NCI-H2107 (cell line): ENCODE data around the gene CA5A.
"Not testable (repeated sequence)": the region's sequence is repeated elsewhere in the genome, so short reads cannot be mapped to it uniquely, and the experiment has no call there.

ENCODE experiments used
- DNase-seq: peaks from one replicate; lab custom pipeline; 2025; lab: John Stamatoyannopoulos, UW

The CA5A gene

GRCh38 chr16:87894005-87894404, 42.3 kb downstream of the CA5A start:
- not testable (repeated sequence) for DNase-seq

- no peak for DNase-seq
Observed at GRCh38 chr16:87891764-87892163, 44.6 kb downstream of the CA5A start.

GRCh38 chr16:87889762-87890161, 46.6 kb downstream of the CA5A start:
- DNase-seq = not testable (repeated sequence)

GRCh38 chr16:87888346-87888745, 48.0 kb downstream of the CA5A start:
- DNase-seq = not testable (repeated sequence)

GRCh38 chr16:87887931-87888330, 48.4 kb downstream of the CA5A start:
- DNase-seq = not testable (repeated sequence)

GRCh38 chr16:87885371-87885967, 50.9 kb downstream of the CA5A start:
- DNase-seq = not testable (repeated sequence)

- DNase-seq = no peak
Observed at GRCh38 chr16:87882436-87883019, 53.8 kb downstream of the CA5A start.

- DNase-seq = no peak
Observed at GRCh38 chr16:87881324-87882200, 54.8 kb downstream of the CA5A start.

GRCh38 chr16:87880117-87880696, 56.1 kb downstream of the CA5A start:
- no peak for DNase-seq

GRCh38 chr16:87879411-87880013, 56.8 kb downstream of the CA5A start:
- not testable (repeated sequence) for DNase-seq

- no peak for DNase-seq
Observed at GRCh38 chr16:87878704-87879103, 57.6 kb downstream of the CA5A start.

GRCh38 chr16:87877942-87878507, 58.3 kb downstream of the CA5A start:
- no peak for DNase-seq

GRCh38 chr16:87874639-87875427, 61.5 kb downstream of the CA5A start:
- DNase-seq = no peak

- DNase-seq = not testable (repeated sequence)
Observed at GRCh38 chr16:87870418-87871291, 65.7 kb downstream of the CA5A start.

GRCh38 chr16:87869879-87870417, 66.4 kb downstream of the CA5A start:
- not testable (repeated sequence) for DNase-seq

- DNase-seq = peak; percentile 57
Observed at GRCh38 chr16:87869061-87869878, 67.1 kb downstream of the CA5A start, which contains the start of gene SLC7A5. Gene SLC7A5 (minus strand): TSS chr16:87869507. CDS start chr16:87869422, 85 bp downstream.

GRCh38 chr16:87868254-87869029, 67.9 kb downstream of the CA5A start:
- DNase-seq = not testable (repeated sequence)
